Embryonic facial prominence (tissue), 1 donor: ENCODE results near the gene CCDC3.

Experiments used
- DNase-seq: peaks from one replicate; pipeline ENCODE4 v3.0.0-alpha.2; 2016; ENCODE audit errors: extremely low spot score

The CCDC3 gene

GRCh38 chr10:12961416-12962205 is 39.9 kb downstream of the CCDC3 start:
- DNase-seq = no peak

- DNase-seq = no peak
Observed at GRCh38 chr10:12960941-12961340, 40.6 kb downstream of the CCDC3 start.

GRCh38 chr10:12960334-12960898 is 41.1 kb downstream of the CCDC3 start:
- DNase-seq = no peak

GRCh38 chr10:12958546-12959110 is 42.9 kb downstream of the CCDC3 start:
- DNase-seq = no peak

GRCh38 chr10:12957081-12957480 is 44.4 kb downstream of the CCDC3 start:
- DNase-seq = no peak

- DNase-seq = no peak
Observed at GRCh38 chr10:12954866-12955265, 46.6 kb downstream of the CCDC3 start.

GRCh38 chr10:12950583-12951128 is 50.9 kb downstream of the CCDC3 start:
- no peak for DNase-seq

- no peak for DNase-seq
Observed at GRCh38 chr10:12949248-12949647, 52.3 kb downstream of the CCDC3 start.

GRCh38 chr10:12947741-12948140 is 53.8 kb downstream of the CCDC3 start:
- no peak for DNase-seq

- DNase-seq = no peak
Observed at GRCh38 chr10:12946372-12946771, 55.1 kb downstream of the CCDC3 start.

- DNase-seq = no peak
Observed at GRCh38 chr10:12945690-12946359, 55.7 kb downstream of the CCDC3 start.

GRCh38 chr10:12944931-12945330 is 56.6 kb downstream of the CCDC3 start:
- DNase-seq = no peak

GRCh38 chr10:12943425-12943824 is 58.1 kb downstream of the CCDC3 start:
- no peak for DNase-seq

- no peak for DNase-seq
Observed at GRCh38 chr10:12941966-12942365, 59.5 kb downstream of the CCDC3 start.

GRCh38 chr10:12940791-12941190 is 60.7 kb downstream of the CCDC3 start:
- no peak for DNase-seq

- no peak for DNase-seq
Observed at GRCh38 chr10:12938271-12938670, 63.2 kb downstream of the CCDC3 start.

- no peak for DNase-seq
Observed at GRCh38 chr10:12937527-12937926, 64.0 kb downstream of the CCDC3 start.

GRCh38 chr10:12934777-12935176 is 66.7 kb downstream of the CCDC3 start:
- no peak for DNase-seq

GRCh38 chr10:12929381-12929780 is 72.1 kb downstream of the CCDC3 start:
- DNase-seq = no peak

GRCh38 chr10:12928571-12928970 is 72.9 kb downstream of the CCDC3 start:
- DNase-seq = no peak

GRCh38 chr10:12927896-12928295 is 73.6 kb downstream of the CCDC3 start:
- DNase-seq = no peak

- DNase-seq = no peak
Observed at GRCh38 chr10:12925845-12926244, 75.7 kb downstream of the CCDC3 start.
